Tibial nerve (tissue), 4 donors: ENCODE data around the gene NAP1L1.

Experiments
- CTCF ChIP-seq, 5 experiments: fragments of 200-600 bp in 3 of 5; fragments of 450-650 bp in 2 of 5; sonication (generic) in 3 of 5; IDR thresholded peaks; one replicate each; pipeline ENCODE4 v1.5.1; 2016 to 2019; ENCODE audit warnings: antibody characterized with exemption in 5 of 5, mild to moderate bottlenecking in 3 of 5, moderate library complexity in 2 of 5
- EP300 ChIP-seq, 2 donors: sonication (generic); formaldehyde crosslinking; IDR thresholded peaks; one replicate each; pipeline ENCODE4 v1.6.1; 2017; ENCODE audit warnings: antibody characterized with exemption in 2 of 2, mild to moderate bottlenecking in 1 of 2

- TF ChIP-seq CTCF (IDR thresholded peaks at IDR 0.05): no peak
- no peak for TF ChIP-seq EP300 (IDR thresholded peaks at IDR 0.05)
These were observed 9.7 kb downstream of the NAP1L1 start for GRCh38 chr12:76074701-76075336.
